Epithelial cell of esophagus (primary cell): ENCODE results near the gene VGLL4.
"Not testable (repeated sequence)": the region's sequence is repeated elsewhere in the genome, so short reads cannot be mapped to it uniquely, and the experiment has no call there.

Experiments used
- DNase-seq: peaks from one replicate; pipeline ENCODE4 v3.0.0; 2010; ENCODE audit warnings: low read depth
- H3K4me3 ChIP-seq: 2 replicates; pipeline ENCODE4 v1.5.1; 2011; ENCODE audit warnings: mild to moderate bottlenecking, low read length, control low read depth
- CTCF ChIP-seq: IDR thresholded peaks from 2 replicates; pipeline ENCODE4 v1.5.1; 2011; ENCODE audit warnings: low read depth, mild to moderate bottlenecking, low read length, control low read depth, inconsistent platforms; ENCODE audit not compliant: insufficient read depth; ENCODE audit errors: missing control alignments

Gene VGLL4

GRCh38 chr3:11522953-11523571 is 120.7 kb downstream of the VGLL4 start:
- H3K4me3 ChIP-seq: no peak overlapping the region
- peak; percentile 78 for DNase-seq
- TF ChIP-seq CTCF: no peak

- peak; percentile 82 for DNase-seq
- H3K4me3 ChIP-seq: no peak overlapping the region
- TF ChIP-seq CTCF: no peak
Measured at GRCh38 chr3:11522398-11522715, 121.4 kb downstream of the VGLL4 start.

- TF ChIP-seq CTCF: no peak
- DNase-seq: no peak
- no peak overlapping the region for H3K4me3 ChIP-seq
Measured at GRCh38 chr3:11521167-11521566, 122.5 kb downstream of the VGLL4 start.

- DNase-seq: no peak
- no peak for TF ChIP-seq CTCF
- no peak overlapping the region for H3K4me3 ChIP-seq
Measured at GRCh38 chr3:11517601-11518000, 126.1 kb downstream of the VGLL4 start.

- H3K4me3 ChIP-seq: no peak overlapping the region
- no peak for TF ChIP-seq CTCF
- DNase-seq: peak; percentile 58
Measured at GRCh38 chr3:11514191-11514821, 129.4 kb downstream of the VGLL4 start.

- no peak for TF ChIP-seq CTCF
- DNase-seq: no peak
- no peak overlapping the region for H3K4me3 ChIP-seq
Measured at GRCh38 chr3:11513817-11514135, 129.9 kb downstream of the VGLL4 start.

- DNase-seq: not testable (repeated sequence)
Measured at GRCh38 chr3:11513125-11513816, 130.4 kb downstream of the VGLL4 start.

GRCh38 chr3:11511606-11512005 is 132.1 kb downstream of the VGLL4 start:
- not testable (repeated sequence) for DNase-seq, H3K4me3 ChIP-seq

More at GRCh38 chr3:11513125-11513816, 130.4 kb downstream of the VGLL4 start:
- H3K4me3 ChIP-seq: not testable (repeated sequence)
